Stimulated activated naive CD8-positive, alpha-beta T cell treated with anti-CD3 and anti-CD28 coated beads, Interleukin-15, amount 100 ng/mL, for 72 hours (primary cell): ENCODE measurements around the gene INPP5A.

Source experiments
- ATAC-seq: fragments of 150-1000 bp; cut with Tn5 transposase; 2 replicates; pipeline ENCODE4 v1.10.0; 2021; ENCODE audit warnings: mild to moderate bottlenecking, moderate library complexity
- DNase-seq, 2 donors: peaks; one replicate each; pipeline ENCODE4 v3.0.0; 2021 to 2022
- H3K27ac Mint-ChIP-seq, 2 donors: one replicate each; pipeline ENCODE4 v1.8.0; 2022; ENCODE audit warnings: mild to moderate bottlenecking in 2 of 2, mixed read lengths in 2 of 2, moderate library complexity in 2 of 2
- H3K27me3 Mint-ChIP-seq: one replicate; pipeline ENCODE4 v1.8.0; 2022; ENCODE audit warnings: mixed read lengths
- H3K4me1 Mint-ChIP-seq: one replicate; pipeline ENCODE4 v1.8.0; 2022; ENCODE audit warnings: mild to moderate bottlenecking, mixed read lengths
- H3K4me3 Mint-ChIP-seq, 2 donors: one replicate each; pipeline ENCODE4 v1.8.0; 2022; ENCODE audit warnings: mild to moderate bottlenecking in 2 of 2, mixed read lengths in 2 of 2, moderate library complexity in 1 of 2
- H3K9me3 Mint-ChIP-seq, 2 donors: one replicate each; pipeline ENCODE4 v1.8.0; 2022; ENCODE audit warnings: mixed read lengths in 2 of 2

The INPP5A gene

GRCh38 chr10:132511121-132512051, 26.2 kb upstream of the INPP5A start:
- Mint-ChIP-seq H3K27ac (no peak overlapping the region), H3K27me3 (no peaks in the 10 kb centered on the region), H3K9me3 (peaks cover 4 to 8% of the 10 kb centered on the region in 2 donors), H3K4me1 (no peaks in the 10 kb centered on the region), H3K4me3 (no peak overlapping the region)
- DNase-seq (no peak), ATAC-seq (no peak)

GRCh38 chr10:132512052-132512442, 25.5 kb upstream of the INPP5A start:
- Mint-ChIP-seq H3K4me1 (no peaks in the 10 kb centered on the region), H3K27me3 (no peaks in the 10 kb centered on the region), H3K4me3 (no peak overlapping the region), H3K27ac (no peak overlapping the region), H3K9me3 (peaks cover 4 to 8% of the 10 kb centered on the region in 2 donors)
- DNase-seq = no peak
- ATAC-seq = no peak

- H3K27me3 Mint-ChIP-seq = no peaks in the 10 kb centered on the region
- no peaks in the 10 kb centered on the region for H3K4me1 Mint-ChIP-seq
- H3K4me3 Mint-ChIP-seq = no peak overlapping the region
- peaks cover 4 to 8% of the 10 kb centered on the region in 2 donors for H3K9me3 Mint-ChIP-seq
- DNase-seq (no peak), ATAC-seq (no peak)
- no peak overlapping the region for H3K27ac Mint-ChIP-seq
Observed at GRCh38 chr10:132512693-132513345, 24.8 kb upstream of the INPP5A start.

DNA sequence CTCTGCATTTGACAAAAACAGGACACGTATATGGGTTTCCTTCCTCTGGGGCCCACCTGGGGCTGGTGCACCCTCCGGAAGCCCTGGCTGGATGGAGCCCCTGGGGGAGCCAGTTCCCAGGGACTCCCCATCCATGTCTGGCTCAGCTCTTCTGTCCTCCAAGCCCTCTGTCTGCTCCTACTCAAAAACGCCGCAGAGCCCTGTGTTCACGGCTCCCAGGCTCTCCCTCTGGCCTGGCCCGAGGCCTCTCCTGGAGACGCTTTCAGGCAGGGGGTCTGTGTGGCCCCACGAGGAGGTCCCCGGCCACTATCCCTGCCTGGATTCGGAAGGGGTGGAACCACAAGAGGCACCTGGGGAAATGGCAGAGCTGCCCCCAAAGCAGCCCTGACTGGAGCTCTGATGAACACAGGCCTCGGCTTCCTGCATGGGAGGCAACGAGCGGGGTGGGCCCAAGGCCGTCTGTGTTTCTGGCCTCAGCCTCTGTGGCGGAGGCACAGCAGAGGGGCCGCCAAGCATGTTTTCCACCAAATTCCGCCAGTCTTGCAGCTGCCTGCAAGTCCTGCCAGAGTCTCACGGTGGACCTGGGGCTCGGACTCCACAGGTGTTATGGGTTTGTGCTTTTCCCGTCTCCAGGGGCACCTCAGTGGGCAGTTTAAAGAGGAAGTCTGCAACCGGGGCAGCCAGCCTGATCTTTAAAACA, 22.6 kb upstream of the INPP5A start:
- H3K27ac Mint-ChIP-seq = peak overlapping the region in 1 of 2 donors; percentile 14
- no peak overlapping the region for H3K4me3 Mint-ChIP-seq
- H3K27me3 Mint-ChIP-seq = peaks cover 13% of the 10 kb centered on the region
- ATAC-seq (no peak), DNase-seq (peak in 1 of 2 donors; percentile 6)
- H3K4me1 Mint-ChIP-seq = no peaks in the 10 kb centered on the region
- H3K9me3 Mint-ChIP-seq = peaks cover 4 to 8% of the 10 kb centered on the region in 2 donors

DNA sequence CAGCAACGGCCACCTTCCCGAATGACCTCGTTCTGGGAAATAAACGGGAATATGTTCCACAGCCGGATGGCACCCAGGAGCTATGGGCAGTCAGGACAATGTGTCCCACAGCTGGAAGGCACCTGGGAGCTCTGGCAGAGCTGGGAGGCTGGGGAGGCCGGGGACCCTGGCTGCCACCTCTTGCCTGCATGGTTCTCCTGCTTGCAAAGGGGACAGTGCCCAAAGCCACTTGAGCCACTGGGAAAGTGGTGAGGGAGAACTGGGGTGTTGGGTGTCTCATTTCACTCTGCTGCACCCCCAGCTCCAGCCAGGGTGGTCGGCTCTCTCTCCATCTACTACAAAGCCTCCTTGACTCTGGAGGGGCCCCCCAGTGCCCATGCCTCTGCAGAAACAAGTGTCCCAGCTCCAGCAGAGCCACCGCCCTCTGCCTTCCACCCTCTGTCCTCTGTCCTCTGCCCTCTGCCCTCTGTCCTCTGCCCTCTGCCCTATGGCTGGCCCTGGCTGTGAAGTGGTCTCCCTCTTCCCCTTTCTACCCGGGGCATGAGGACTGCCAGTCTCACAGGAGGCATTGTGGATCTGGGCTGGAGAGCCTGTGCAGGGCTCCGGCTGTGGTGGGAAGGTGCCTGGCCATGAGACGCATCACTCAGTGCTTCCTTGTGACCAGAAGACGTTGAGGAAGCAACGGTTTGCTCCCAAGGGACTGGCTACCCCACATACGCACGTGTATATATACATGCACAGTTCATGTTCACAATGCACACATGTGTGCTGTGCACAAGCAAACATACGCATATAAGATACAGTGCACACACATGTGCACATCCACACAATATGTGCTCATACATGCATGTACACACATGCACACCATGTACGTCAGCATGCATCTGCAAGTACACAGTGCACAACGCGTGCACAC, 21.5 kb upstream of the INPP5A start:
- DNase-seq (peak in 1 of 2 donors; percentile 2), ATAC-seq (no peak)
- peaks cover 13% of the 10 kb centered on the region for H3K27me3 Mint-ChIP-seq
- no peak overlapping the region for H3K4me3 Mint-ChIP-seq
- H3K4me1 Mint-ChIP-seq = no peaks in the 10 kb centered on the region
- H3K9me3 Mint-ChIP-seq = peaks cover 4 to 8% of the 10 kb centered on the region in 2 donors
- no peak overlapping the region for H3K27ac Mint-ChIP-seq

DNA sequence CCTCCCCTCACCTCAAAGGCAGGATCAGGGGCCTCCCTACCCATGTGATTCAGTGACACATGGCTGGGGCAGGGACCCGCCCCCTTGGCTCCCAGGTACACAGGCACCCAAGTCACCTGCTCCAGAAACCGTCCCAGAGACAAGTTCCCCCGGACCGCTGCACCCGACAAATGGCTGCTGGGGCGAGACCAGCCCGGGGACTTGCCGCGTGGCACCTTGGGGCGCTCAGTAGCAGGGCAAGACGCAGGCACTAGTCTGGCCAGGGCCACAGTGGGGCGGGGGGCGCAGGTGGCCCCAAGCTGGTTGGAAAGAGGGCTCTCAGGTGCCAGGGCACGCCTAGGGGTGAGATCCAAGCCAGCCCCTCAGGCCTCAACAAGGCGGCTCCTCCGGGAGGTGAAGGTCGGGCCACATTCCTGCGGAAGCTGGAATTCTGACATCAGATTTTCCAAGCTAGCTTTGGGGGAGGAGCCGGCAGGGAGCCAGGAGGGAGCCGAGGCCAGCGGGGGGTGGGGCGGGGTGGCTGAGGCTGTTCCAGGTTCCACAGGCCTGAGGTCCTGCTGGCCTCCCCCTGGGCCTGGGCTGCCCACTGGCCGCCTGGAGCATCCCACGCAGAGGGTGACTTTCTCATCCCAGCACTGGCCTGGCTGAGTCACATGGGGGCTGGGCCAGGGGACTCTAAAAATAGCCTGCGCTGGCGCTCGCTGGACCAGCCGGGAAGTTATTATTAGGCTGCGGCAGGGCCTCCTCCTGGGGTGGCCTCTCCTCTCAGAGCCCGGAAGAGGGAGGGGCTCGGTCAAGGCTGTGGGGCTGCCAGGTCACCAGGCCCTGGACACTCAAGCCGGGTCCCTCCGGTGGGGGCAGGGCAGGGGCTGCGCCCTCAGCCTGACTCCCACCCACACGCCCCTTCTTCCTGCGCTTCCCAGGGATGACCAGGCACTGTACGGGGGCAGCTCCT, 20.5 kb upstream of the INPP5A start:
- DNase-seq = peak in 1 of 2 donors; percentile 8
- no peaks in the 10 kb centered on the region for H3K4me1 Mint-ChIP-seq
- H3K27ac Mint-ChIP-seq = no peak overlapping the region
- H3K4me3 Mint-ChIP-seq = no peak overlapping the region
- ATAC-seq = no peak
- peaks cover 4 to 8% of the 10 kb centered on the region in 2 donors for H3K9me3 Mint-ChIP-seq
- H3K27me3 Mint-ChIP-seq = peaks cover 19% of the 10 kb centered on the region

DNA sequence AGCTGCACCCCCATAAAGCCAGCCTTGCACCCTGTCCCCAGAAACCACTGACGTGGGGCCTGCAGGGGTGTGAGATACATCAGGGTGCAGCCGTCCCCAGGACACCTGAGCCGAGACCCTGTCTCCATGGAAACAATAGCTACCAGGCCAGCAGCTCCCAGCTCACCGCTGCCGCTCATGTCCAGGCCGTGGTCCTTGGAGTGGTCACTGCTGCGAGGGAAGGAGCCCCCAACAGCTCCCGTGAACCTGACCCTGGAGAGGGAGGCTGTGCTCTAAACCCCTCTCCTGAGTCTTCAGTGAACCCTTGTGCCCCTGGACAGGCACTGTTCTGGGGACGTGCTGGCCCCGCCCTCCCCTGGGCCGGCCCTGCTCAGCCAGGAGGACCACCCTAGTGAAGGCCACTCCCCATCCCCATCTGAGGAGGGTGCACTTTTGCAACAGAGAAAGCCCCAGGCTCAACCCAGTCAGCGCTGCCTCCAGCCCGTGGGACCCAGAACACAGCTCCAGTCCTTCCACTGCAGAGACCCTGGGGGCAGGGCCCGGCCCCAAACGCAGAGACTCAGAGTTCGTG, 19.6 kb upstream of the INPP5A start:
- H3K9me3 Mint-ChIP-seq = peaks cover under 1 to 2% of the 10 kb centered on the region in 2 donors
- no peak for ATAC-seq
- DNase-seq = peak in 1 of 2 donors; percentile 7
- no peaks in the 10 kb centered on the region for H3K4me1 Mint-ChIP-seq
- H3K27ac Mint-ChIP-seq = no peak overlapping the region
- no peak overlapping the region for H3K4me3 Mint-ChIP-seq
- peaks cover 22% of the 10 kb centered on the region for H3K27me3 Mint-ChIP-seq

DNA sequence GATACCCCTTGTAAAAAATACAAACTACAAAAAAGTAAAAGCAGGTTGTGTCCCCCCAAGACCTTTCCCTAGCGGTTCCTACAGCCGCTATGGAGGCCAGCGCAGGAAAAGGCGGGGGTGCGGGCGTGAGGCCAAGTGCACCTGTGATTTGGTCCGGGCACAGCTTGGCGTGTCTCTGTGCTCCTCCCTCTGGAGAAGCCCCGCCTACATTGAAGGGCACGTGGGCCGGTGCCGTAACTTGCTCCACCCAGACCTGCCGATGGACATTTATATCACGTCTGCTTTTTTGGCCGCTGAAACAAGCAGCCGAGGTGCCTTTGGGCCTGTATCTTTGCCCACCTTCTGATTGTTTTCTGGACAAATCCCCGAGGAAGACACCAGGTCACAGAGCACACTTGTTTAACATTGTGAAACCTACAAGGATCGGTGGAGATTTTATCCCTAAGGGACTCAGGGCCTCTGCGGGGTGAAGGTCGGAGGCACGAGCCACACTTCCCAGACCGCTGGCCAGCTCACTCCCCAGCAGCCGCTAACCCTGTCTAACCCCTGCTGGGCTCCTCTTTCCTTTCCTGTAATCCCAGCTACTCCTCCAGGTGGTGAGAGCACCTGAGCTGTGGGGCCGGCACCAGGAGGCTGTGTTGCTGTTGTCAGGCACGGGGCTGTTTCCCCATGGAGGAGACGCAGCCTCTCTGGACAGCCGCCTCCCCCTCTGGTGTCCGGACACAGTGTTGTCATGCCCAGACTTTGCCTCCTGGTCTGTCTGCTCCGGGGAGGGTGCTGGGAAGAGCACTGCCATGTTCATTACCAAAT, 18.8 kb upstream of the INPP5A start:
- Mint-ChIP-seq H3K4me1 (no peaks in the 10 kb centered on the region), H3K27ac (no peak overlapping the region), H3K27me3 (peaks cover 28% of the 10 kb centered on the region), H3K4me3 (no peak overlapping the region), H3K9me3 (no peaks in the 10 kb centered on the region)
- DNase-seq (peak in 1 of 2 donors; percentile 6), ATAC-seq (peak; percentile 40)

- H3K27me3 Mint-ChIP-seq = peaks cover 36% of the 10 kb centered on the region
- H3K4me1 Mint-ChIP-seq = no peaks in the 10 kb centered on the region
- ATAC-seq = no peak
- H3K4me3 Mint-ChIP-seq = no peak overlapping the region
- no peaks in the 10 kb centered on the region for H3K9me3 Mint-ChIP-seq
- peak in 1 of 2 donors; percentile 6 for DNase-seq
- no peak overlapping the region for H3K27ac Mint-ChIP-seq
Observed at GRCh38 chr10:132519382-132520176, 18.0 kb upstream of the INPP5A start.

DNA sequence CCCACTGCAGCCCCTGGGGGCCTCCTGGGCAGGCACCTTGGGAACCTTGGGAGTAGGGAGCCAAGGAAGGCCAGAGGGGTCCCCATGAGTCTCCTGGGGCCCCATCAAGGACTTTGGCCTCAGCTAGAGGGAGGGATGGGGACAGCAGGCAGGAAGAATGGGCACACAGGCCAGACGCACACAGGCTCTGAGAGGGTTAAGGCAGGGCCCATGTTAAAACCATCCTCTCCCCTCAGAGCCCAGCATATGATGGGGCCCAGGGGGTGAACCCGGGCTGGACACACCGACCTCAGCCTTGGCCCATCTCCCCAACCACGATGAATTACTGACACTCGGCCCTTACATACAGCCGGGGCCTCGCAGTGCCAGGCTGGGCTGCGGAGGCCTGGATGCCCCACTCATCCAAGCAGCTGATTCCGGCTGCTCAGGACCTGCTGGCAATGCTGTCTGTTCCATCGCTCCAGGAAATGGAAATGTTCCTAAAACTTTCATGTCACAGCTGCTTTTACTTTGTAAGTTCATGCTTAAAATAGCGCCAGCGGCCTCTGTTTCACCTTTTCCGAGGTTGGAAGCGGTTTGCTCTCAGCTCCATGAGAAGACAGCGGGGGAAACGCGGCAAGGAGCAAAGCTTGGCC, 17.3 kb upstream of the INPP5A start:
- H3K4me3 Mint-ChIP-seq = no peak overlapping the region
- no peaks in the 10 kb centered on the region for H3K9me3 Mint-ChIP-seq
- no peak overlapping the region for H3K27ac Mint-ChIP-seq
- ATAC-seq = no peak
- DNase-seq = peak in 1 of 2 donors; percentile 1
- peaks cover 43% of the 10 kb centered on the region for H3K27me3 Mint-ChIP-seq
- H3K4me1 Mint-ChIP-seq = no peaks in the 10 kb centered on the region

DNA sequence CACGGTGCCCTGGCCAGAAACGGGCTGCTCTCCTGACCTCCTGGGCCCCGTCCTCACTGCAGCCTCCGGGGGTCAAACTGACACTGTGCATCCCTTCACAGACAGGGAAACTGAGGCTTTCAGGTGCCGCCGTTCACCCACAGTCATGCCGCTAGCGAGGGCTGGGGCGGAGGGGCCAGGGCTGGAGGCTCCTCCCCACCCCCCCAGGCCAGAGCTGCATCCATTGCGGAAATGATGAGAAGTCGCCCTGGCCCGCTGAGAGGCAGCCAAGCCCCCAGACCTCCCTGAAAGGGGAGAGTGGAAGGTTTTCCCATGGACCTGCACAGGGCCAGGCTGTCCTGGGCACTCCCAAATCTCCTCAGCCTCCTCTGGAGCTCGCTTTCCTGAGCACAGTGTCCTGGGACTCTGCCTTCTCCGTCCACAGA, 16.5 kb upstream of the INPP5A start:
- Mint-ChIP-seq H3K27me3 (peaks cover 48% of the 10 kb centered on the region), H3K27ac (no peak overlapping the region), H3K9me3 (no peaks in the 10 kb centered on the region), H3K4me1 (no peaks in the 10 kb centered on the region), H3K4me3 (no peak overlapping the region)
- DNase-seq (peak in 1 of 2 donors; percentile 6), ATAC-seq (no peak)

GRCh38 chr10:132521466-132522102, 16.0 kb upstream of the INPP5A start:
- Mint-ChIP-seq H3K4me1 (no peaks in the 10 kb centered on the region), H3K27ac (no peak overlapping the region), H3K27me3 (peaks cover 48% of the 10 kb centered on the region), H3K4me3 (no peak overlapping the region), H3K9me3 (no peaks in the 10 kb centered on the region)
- no peak for DNase-seq
- ATAC-seq = no peak
